Activated CD4-positive, alpha-beta T cell treated with anti-CD3 and anti-CD28 coated beads for 36 hours (primary cell): Measurements from ENCODE around the gene ZSCAN22. TPM values are rescaled to one million over a fixed set of nuclear protein-coding genes. Genes with fewer than 3 reads are reported as not detected.

Experiments used
- ATAC-seq: fragments of 200-7000 bp; cut with Tn5 transposase; one replicate; pipeline ENCODE4 v1.10.0; 2021; ENCODE audit warnings: mild to moderate bottlenecking, moderate library complexity
- CTCF ChIA-PET: fragments of 350-600 bp; sonication (Branson Sonifier 250); formaldehyde crosslinking; loops from one replicate; lab custom pipeline; 2021; ENCODE audit warnings: antibody characterized with exemption; lab: Charles Lee
- POLR2A ChIA-PET: fragments of 350-600 bp; sonication (Branson Sonifier 250); formaldehyde crosslinking; loops from one replicate; lab custom pipeline; 2021; ENCODE audit warnings: antibody characterized with exemption, inconsistent platforms; lab: Charles Lee
- DNase-seq: peaks from one replicate; pipeline ENCODE4 v3.0.0-alpha.2; 2020
- H3K27ac Mint-ChIP-seq: one replicate; pipeline ENCODE4 v1.8.0; 2021; ENCODE audit warnings: mixed read lengths
- H3K27me3 Mint-ChIP-seq: one replicate; pipeline ENCODE4 v1.8.0; 2021; ENCODE audit warnings: mixed read lengths
- H3K36me3 Mint-ChIP-seq: one replicate; pipeline ENCODE4 v1.8.0; 2021; ENCODE audit warnings: low read depth, mixed read lengths
- H3K4me1 Mint-ChIP-seq: one replicate; pipeline ENCODE4 v1.8.0; 2021; ENCODE audit warnings: mixed read lengths
- H3K4me3 Mint-ChIP-seq: one replicate; pipeline ENCODE4 v1.8.0; 2021; ENCODE audit warnings: mild to moderate bottlenecking, moderate library complexity, mixed read lengths
- H3K9me3 Mint-ChIP-seq: one replicate; pipeline ENCODE4 v1.8.0; 2021; ENCODE audit warnings: low read depth, mixed read lengths
- intact Hi-C, 2 experiments: fragments of 100-400 bp; cut with DNase I in 1 of 2; cut with micrococcal nuclease in 1 of 2; formaldehyde crosslinking; loops; one replicate each; pipeline versions ENCODE4 v1.14.2 to v1.15.1; 2022 to 2024; cut with DNase I, micrococcal nuclease
- total RNA-seq, 2 experiments: library from RNA; stranded (reverse); gene quantifications; one replicate each; pipeline ENCODE4 v1.2.3, GENCODE V29; 2021

The ZSCAN22 gene
- 1 to 10 TPM; 3.1 to 3.8 TPM for total RNA-seq

- Mint-ChIP-seq H3K4me3 (no peak within 1 kb of the TSS), H3K36me3 (no peaks in the 10 kb centered on the region), H3K4me1 (peaks cover 4% of the 10 kb centered on the region), H3K27me3 (no peaks in the 10 kb centered on the region), H3K27ac (no peak within 1 kb of the TSS), H3K9me3 (no peaks in the 10 kb centered on the region)
- POLR2A ChIA-PET, result interaction anchor here (1.1 kb wide), 1 partner anchor 192 kb away, joined by 6 read pairs; the partner anchor contains the start of gene ZBTB45
- peak; percentile 91 for ATAC-seq
- peak; percentile 96 for DNase-seq
- intact Hi-C loops, result loop anchor here (1.0 to 2.0 kb wide), 18 partner anchors 20 to 248 kb away; partner anchors contain the start of genes ERVK3-1 (in 2 of the 2), ZNF497 (in 2 of the 2), ZNF8 (in 2 of the 2) and ZNF837 (in 2 of the 2)
- CTCF ChIA-PET, result interaction anchor here (1.3 kb wide), 1 partner anchor 18 kb away, joined by 4 read pairs; no protein-coding TSS in a partner anchor
These were observed at the start of gene ZSCAN22 for GRCh38 chr19:58326914-58327726. ZSCAN22 (plus strand) TSS chr19:58326994; CDS start chr19:58334803, 7,809 bp downstream.

GRCh38 chr19:58277197-58277596 is 49.6 kb upstream of the ZSCAN22 start:
- POLR2A ChIA-PET, result no interaction called here
- DNase-seq, result no peak
- peaks cover 63% of the 10 kb centered on the region for H3K36me3 Mint-ChIP-seq

GRCh38 chr19:58277748-58278540 is 48.9 kb upstream of the ZSCAN22 start:
- Mint-ChIP-seq H3K36me3 (peaks cover 58% of the 10 kb centered on the region), H3K27ac (peak overlapping the region; percentile 95), H3K4me3 (peak overlapping the region; percentile 98), H3K4me1 (peaks cover 28% of the 10 kb centered on the region), H3K27me3 (no peaks in the 10 kb centered on the region), H3K9me3 (peaks cover 13% of the 10 kb centered on the region)
- ChIA-PET POLR2A (interaction anchor here (0.7 to 1.2 kb wide), 2 partner anchors 41 to 211 kb away, joined by 3 read pairs; no protein-coding TSS in a partner anchor), CTCF (interaction anchor here (0.6 to 0.8 kb wide), 3 partner anchors 9 to 242 kb away, joined by 3 to 5 read pairs (median 3); partner anchors contain the start of gene ZBTB45)
- intact Hi-C loops, result loop anchor here (1.0 to 2.0 kb wide), 21 partner anchors 27 to 997 kb away; partner anchors contain the start of genes ERVK3-1 (in 2 of the 2), ZNF584 (in 2 of the 2), ZSCAN22 (in 2 of the 2) and MZF1 (in 1 of the 2)
- DNase-seq, result no peak
- ATAC-seq, result peak; percentile 3

More at GRCh38 chr19:58277197-58277596, 49.6 kb upstream of the ZSCAN22 start:
- ATAC-seq, result no peak
- Mint-ChIP-seq H3K4me3 (peak overlapping the region; percentile 98), H3K4me1 (peaks cover 27% of the 10 kb centered on the region), H3K27ac (no peak overlapping the region), H3K27me3 (no peaks in the 10 kb centered on the region), H3K9me3 (peaks cover 13% of the 10 kb centered on the region)
- intact Hi-C loops, result no loop called here
- CTCF ChIA-PET, result no interaction called here

GRCh38 chr19:58278541-58279041 is 48.2 kb upstream of the ZSCAN22 start, which contains the start of gene ZNF8:
ZNF8 (plus strand) TSS chr19:58278955; CDS start chr19:58279082, 127 bp downstream.
- Mint-ChIP-seq H3K4me1 (peaks cover 28% of the 10 kb centered on the region), H3K9me3 (peaks cover 13% of the 10 kb centered on the region), H3K36me3 (peaks cover 60% of the 10 kb centered on the region), H3K27me3 (no peaks in the 10 kb centered on the region), H3K4me3 (peak within 1 kb of the TSS; percentile 98), H3K27ac (peak within 1 kb of the TSS; percentile 95)
- DNase-seq (peak; percentile 99), ATAC-seq (peak; percentile 98)
- ChIA-PET POLR2A (interaction anchor here (0.5 to 1.2 kb wide), 3 partner anchors 41 to 1040 kb away, joined by 3 to 4 read pairs (median 3); no protein-coding TSS in a partner anchor), CTCF (interaction anchor here (0.6 to 0.8 kb wide), 2 partner anchors 8 to 27 kb away, joined by 3 to 5 read pairs; no protein-coding TSS in a partner anchor)
- intact Hi-C loops, result loop anchor here (1.0 to 2.0 kb wide), 21 partner anchors 27 to 998 kb away; partner anchors contain the start of genes ERVK3-1 (in 2 of the 2), ZNF584 (in 2 of the 2), ZSCAN22 (in 2 of the 2) and MZF1 (in 1 of the 2)

- Mint-ChIP-seq H3K27me3 (no peaks in the 10 kb centered on the region), H3K4me3 (peak overlapping the region; percentile 98), H3K27ac (peak overlapping the region; percentile 95), H3K4me1 (peaks cover 28% of the 10 kb centered on the region), H3K36me3 (peaks cover 56% of the 10 kb centered on the region), H3K9me3 (peaks cover 10% of the 10 kb centered on the region)
- ATAC-seq, result peak; percentile 5
- POLR2A ChIA-PET, result interaction anchor here (0.5 to 1.2 kb wide), 4 partner anchors 20 to 1041 kb away, joined by 3 to 4 read pairs (median 3); no protein-coding TSS in a partner anchor
- intact Hi-C loops, result loop anchor here (2.0 kb wide), 4 partner anchors 48 to 998 kb away; partner anchors contain the start of genes ZNF460 (in 1 of the 2), ZNF544 (in 1 of the 2) and ZSCAN22 (in 1 of the 2)
- DNase-seq, result peak; percentile 82
- CTCF ChIA-PET, result interaction anchor here (0.5 kb wide), 1 partner anchor 276 kb away, joined by 3 read pairs; no protein-coding TSS in a partner anchor
These were observed 47.5 kb upstream of the ZSCAN22 start for GRCh38 chr19:58279042-58279924.

GRCh38 chr19:58279925-58280316 is 46.9 kb upstream of the ZSCAN22 start:
- H3K4me1 Mint-ChIP-seq, result peaks cover 28% of the 10 kb centered on the region
- H3K9me3 Mint-ChIP-seq, result peaks cover 5% of the 10 kb centered on the region
- CTCF ChIA-PET, result interaction anchor here (0.5 kb wide), 1 partner anchor 277 kb away, joined by 3 read pairs; no protein-coding TSS in a partner anchor
- peak overlapping the region; percentile 95 for H3K27ac Mint-ChIP-seq
- H3K27me3 Mint-ChIP-seq, result no peaks in the 10 kb centered on the region
- ATAC-seq, result no peak
- peak overlapping the region; percentile 98 for H3K4me3 Mint-ChIP-seq
- H3K36me3 Mint-ChIP-seq, result peaks cover 54% of the 10 kb centered on the region
- POLR2A ChIA-PET, result no interaction called here
- DNase-seq, result no peak
- intact Hi-C loops, result loop anchor here (2.0 kb wide), 4 partner anchors 47 to 999 kb away; partner anchors contain the start of genes ZNF460 (in 1 of the 2), ZNF544 (in 1 of the 2) and ZSCAN22 (in 1 of the 2)

GRCh38 chr19:58284199-58284598 is 42.6 kb upstream of the ZSCAN22 start:
- ChIA-PET POLR2A (no interaction called here), CTCF (no interaction called here)
- no peak overlapping the region for H3K27ac Mint-ChIP-seq
- H3K4me1 Mint-ChIP-seq, result peaks cover 26% of the 10 kb centered on the region
- H3K36me3 Mint-ChIP-seq, result peaks cover 70% of the 10 kb centered on the region
- no peak overlapping the region for H3K4me3 Mint-ChIP-seq
- no peak for ATAC-seq
- DNase-seq, result no peak
- intact Hi-C loops, result no loop called here
- no peaks in the 10 kb centered on the region for H3K9me3 Mint-ChIP-seq
- no peaks in the 10 kb centered on the region for H3K27me3 Mint-ChIP-seq

GRCh38 chr19:58291943-58292342 is 34.9 kb upstream of the ZSCAN22 start:
- H3K4me1 Mint-ChIP-seq, result no peaks in the 10 kb centered on the region
- H3K4me3 Mint-ChIP-seq, result no peak overlapping the region
- ATAC-seq, result no peak
- peaks cover 32% of the 10 kb centered on the region for H3K9me3 Mint-ChIP-seq
- CTCF ChIA-PET, result no interaction called here
- H3K27me3 Mint-ChIP-seq, result no peaks in the 10 kb centered on the region
- POLR2A ChIA-PET, result no interaction called here
- H3K36me3 Mint-ChIP-seq, result peaks cover 89% of the 10 kb centered on the region
- no peak overlapping the region for H3K27ac Mint-ChIP-seq
- DNase-seq, result no peak
- intact Hi-C loops, result no loop called here

- DNase-seq (no peak), ATAC-seq (no peak)
- H3K9me3 Mint-ChIP-seq, result peaks cover 32% of the 10 kb centered on the region
- peaks cover 81% of the 10 kb centered on the region for H3K36me3 Mint-ChIP-seq
- H3K27ac Mint-ChIP-seq, result no peak overlapping the region
- POLR2A ChIA-PET, result no interaction called here
- CTCF ChIA-PET, result no interaction called here
- H3K4me3 Mint-ChIP-seq, result no peak overlapping the region
- H3K4me1 Mint-ChIP-seq, result no peaks in the 10 kb centered on the region
- intact Hi-C loops, result no loop called here
- no peaks in the 10 kb centered on the region for H3K27me3 Mint-ChIP-seq
These were observed 31.9 kb upstream of the ZSCAN22 start for GRCh38 chr19:58294743-58295374.
